Mesenchymal stem cell (in vitro differentiated cells and primary cell): ENCODE measurements around the gene ZNF570.
A peak's percentile ranks its signal among the peaks of the same experiment; 100 is the strongest.

Experiments
- DNase-seq: peaks from one replicate; pipeline ENCODE4 v3.0.0-alpha.2; 2013
- H2AFZ ChIP-seq: one replicate; pipeline ENCODE4 v1.6.1; 2013; ENCODE audit warnings: low read depth, mild to moderate bottlenecking, control low read depth, inconsistent platforms, low read length, moderate library complexity
- H2AK5ac ChIP-seq: 2 replicates; pipeline ENCODE4 v1.6.1; 2013; ENCODE audit warnings: low read length, moderate library complexity, mild to moderate bottlenecking, inconsistent platforms; ENCODE audit not compliant: severe bottlenecking
- H2BK120ac ChIP-seq: one replicate; pipeline ENCODE4 v1.6.1; 2013; ENCODE audit warnings: low read depth, mild to moderate bottlenecking, inconsistent platforms, low read length, moderate library complexity
- H2BK12ac ChIP-seq, 2 experiments: one replicate each; pipeline ENCODE4 v1.6.1; 2013; ENCODE audit warnings: inconsistent platforms in 2 of 2, low read length in 2 of 2, mild to moderate bottlenecking in 2 of 2, moderate library complexity in 2 of 2, control low read depth in 1 of 2
- H2BK15ac ChIP-seq: one replicate; pipeline ENCODE4 v1.6.1; 2013; ENCODE audit warnings: mild to moderate bottlenecking, low read depth, inconsistent platforms; ENCODE audit not compliant: poor library complexity, severe bottlenecking
- H2BK5ac ChIP-seq: 2 replicates; pipeline ENCODE4 v1.6.1; 2013; ENCODE audit warnings: low read depth, mild to moderate bottlenecking, low read length, control low read depth, inconsistent platforms; ENCODE audit not compliant: poor library complexity, severe bottlenecking
- H3K14ac ChIP-seq, 2 experiments: one replicate each; pipeline ENCODE4 v1.6.1; 2013; ENCODE audit warnings: inconsistent platforms in 2 of 2, low read length in 2 of 2, control low read depth in 1 of 2, mild to moderate bottlenecking in 1 of 2, moderate library complexity in 1 of 2
- H3K18ac ChIP-seq, 2 experiments: one replicate each; pipeline ENCODE4 v1.6.1; 2013; ENCODE audit warnings: inconsistent platforms in 2 of 2, low read length in 2 of 2, control low read depth in 1 of 2, low read depth in 1 of 2, mild to moderate bottlenecking in 1 of 2
- H3K23ac ChIP-seq, 2 experiments: one replicate each; pipeline ENCODE4 v1.6.1; 2013; ENCODE audit warnings: inconsistent platforms in 2 of 2, low read length in 2 of 2, mild to moderate bottlenecking in 2 of 2, moderate library complexity in 2 of 2, control low read depth in 1 of 2
- H3K27ac ChIP-seq: 2 replicates; pipeline ENCODE4 v1.5.1; 2013; ENCODE audit warnings: mild to moderate bottlenecking, moderate library complexity, low read length, control low read depth, inconsistent platforms; ENCODE audit not compliant: poor library complexity, severe bottlenecking
- H3K27me3 ChIP-seq, 2 experiments: 2 replicates each; pipeline versions ENCODE4 v1.6.1 to v1.7.0; 2013; ENCODE audit warnings: low read length in 2 of 2, mild to moderate bottlenecking in 2 of 2, moderate library complexity in 2 of 2, control low read depth in 1 of 2, inconsistent platforms in 1 of 2; ENCODE audit not compliant: control insufficient read depth in 1 of 2, insufficient read depth in 1 of 2
- H3K36me3 ChIP-seq, 2 experiments: 2 replicates each; pipeline versions ENCODE4 v1.6.1 to v1.7.0; 2013; ENCODE audit warnings: low read length in 2 of 2, control low read depth in 1 of 2, inconsistent platforms in 1 of 2, low read depth in 1 of 2, mild to moderate bottlenecking in 1 of 2; ENCODE audit not compliant: insufficient read depth in 2 of 2, control insufficient read depth in 1 of 2
- H3K4ac ChIP-seq, 2 experiments: one replicate each; pipeline ENCODE4 v1.6.1; 2013; ENCODE audit warnings: inconsistent platforms in 2 of 2, low read length in 2 of 2, mild to moderate bottlenecking in 2 of 2, moderate library complexity in 2 of 2, control low read depth in 1 of 2, low read depth in 1 of 2
- H3K4me1 ChIP-seq: 2 replicates; pipeline ENCODE4 v1.6.1; 2013; ENCODE audit warnings: low read depth, low read length, control low read depth; ENCODE audit not compliant: control insufficient read depth, insufficient read depth
- H3K4me2 ChIP-seq: 2 replicates; pipeline ENCODE4 v1.6.1; 2013; ENCODE audit warnings: low read length, mild to moderate bottlenecking, inconsistent platforms; ENCODE audit not compliant: poor library complexity, severe bottlenecking
- H3K4me3 ChIP-seq, 2 experiments: 2 replicates each; pipeline versions ENCODE4 v1.5.1 to v1.7.0; 2013; ENCODE audit warnings: low read length in 2 of 2, mild to moderate bottlenecking in 2 of 2, control low read depth in 1 of 2, low read depth in 1 of 2; ENCODE audit not compliant: insufficient read depth in 1 of 2
- H3K79me1 ChIP-seq: replicated peaks from 2 replicates; pipeline ENCODE4 v1.6.1; 2013; ENCODE audit warnings: mild to moderate bottlenecking, control low read depth, low read length, inconsistent platforms; ENCODE audit not compliant: poor library complexity, severe bottlenecking
- H3K9ac ChIP-seq: 2 replicates; pipeline ENCODE4 v1.7.0; 2013; ENCODE audit warnings: mild to moderate bottlenecking, low read length, moderate library complexity
- H3K9me3 ChIP-seq: 2 replicates; pipeline ENCODE4 v1.7.0; 2013; ENCODE audit warnings: mild to moderate bottlenecking, low read length; ENCODE audit not compliant: control insufficient read depth
- H4K8ac ChIP-seq: one replicate; pipeline ENCODE4 v1.6.1; 2013; ENCODE audit warnings: inconsistent platforms, mild to moderate bottlenecking, low read length, moderate library complexity
- H4K91ac ChIP-seq: one replicate; pipeline ENCODE4 v1.6.1; 2013; ENCODE audit warnings: mild to moderate bottlenecking, low read length, inconsistent platforms
- WGBS: methylation state at CpG from one replicate; pipeline ENCODE4 v1.1.7; 2013; ENCODE audit warnings: mixed read lengths; 5-methylcytosine and 5-hydroxymethylcytosine counted together

Gene ZNF570

DNA sequence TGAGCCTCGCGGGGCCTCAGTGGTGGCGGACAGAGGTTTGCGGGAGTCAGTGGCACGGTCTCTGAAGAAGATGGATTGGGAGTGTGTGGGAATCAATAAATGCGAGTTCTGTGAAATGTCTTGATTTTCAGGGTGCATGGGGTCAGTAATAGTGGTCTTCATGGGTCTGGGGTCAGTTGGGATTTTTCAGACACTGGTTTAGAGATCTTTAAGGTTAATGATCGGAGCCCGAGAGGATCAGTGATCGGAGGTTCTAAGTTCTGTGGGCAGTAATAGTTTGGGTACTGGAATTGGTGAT, 38.0 kb downstream of the ZNF570 start:
- H2BK5ac ChIP-seq = no peak overlapping the region
- no peak overlapping the region for H2AK5ac ChIP-seq
- peak overlapping the region; percentile 83 for H2AFZ ChIP-seq
- H3K79me1 ChIP-seq = no peaks in the 10 kb centered on the region
- 3% methylated on average over 9 of the region's 9 CpGs for WGBS
- no peak overlapping the region for H3K23ac ChIP-seq
- H3K27me3 ChIP-seq = no peaks in the 10 kb centered on the region
- H3K4me1 ChIP-seq = peaks cover 1% of the 10 kb centered on the region
- no peak overlapping the region for H4K91ac ChIP-seq
- H3K4me2 ChIP-seq = peak overlapping the region; percentile 59
- DNase-seq = no peak
- H3K36me3 ChIP-seq = peaks cover 0 to 10% of the 10 kb centered on the region in 2 experiments
- H3K18ac ChIP-seq = peak overlapping the region; percentile 40 to 67
- no peak overlapping the region for H2BK120ac ChIP-seq
- peak overlapping the region in 1 of 2 experiments; percentile 23 for H3K14ac ChIP-seq
- H3K4me3 ChIP-seq = peak overlapping the region; percentile 54 to 65
- no peak overlapping the region for H2BK12ac ChIP-seq
- peak overlapping the region; percentile 20 for H4K8ac ChIP-seq
- peaks cover 75% of the 10 kb centered on the region for H3K9me3 ChIP-seq
- no peak overlapping the region for H3K27ac ChIP-seq
- peak overlapping the region; percentile 88 for H3K9ac ChIP-seq
- peak overlapping the region; percentile 0 to 3 for H3K4ac ChIP-seq
- no peak overlapping the region for H2BK15ac ChIP-seq

DNA sequence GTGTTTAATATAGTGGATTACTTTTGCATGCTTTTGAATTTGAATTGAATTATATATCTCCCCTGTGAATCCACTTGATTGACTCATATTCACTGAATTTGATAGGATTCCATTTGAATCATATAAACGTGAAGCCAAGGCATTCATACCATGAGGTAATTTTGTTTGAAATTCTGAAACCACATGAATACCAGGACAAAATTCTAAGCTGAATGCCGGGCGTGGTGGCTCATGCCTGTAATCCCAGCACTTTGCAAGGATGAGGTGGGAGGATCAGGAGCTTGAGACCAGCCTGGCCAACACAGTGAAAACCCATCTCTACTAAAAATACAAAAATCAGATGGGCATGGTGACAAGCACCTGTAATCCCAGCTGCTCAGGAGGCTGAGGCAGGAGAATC, 42.0 kb downstream of the ZNF570 start:
- H3K23ac ChIP-seq = no peak overlapping the region
- H3K4me2 ChIP-seq = no peak overlapping the region
- H3K9me3 ChIP-seq = peaks cover 70% of the 10 kb centered on the region
- WGBS = 100% methylated on average over 3 of the region's 3 CpGs
- H2BK5ac ChIP-seq = no peak overlapping the region
- H4K91ac ChIP-seq = no peak overlapping the region
- H3K4ac ChIP-seq = no peak overlapping the region
- no peak overlapping the region for H2AK5ac ChIP-seq
- H3K79me1 ChIP-seq = no peaks in the 10 kb centered on the region
- peaks cover 1% of the 10 kb centered on the region for H3K4me1 ChIP-seq
- H2BK120ac ChIP-seq = no peak overlapping the region
- no peak overlapping the region for H3K27ac ChIP-seq
- no peak overlapping the region for H3K9ac ChIP-seq
- H3K18ac ChIP-seq = no peak overlapping the region
- H3K14ac ChIP-seq = no peak overlapping the region
- H3K27me3 ChIP-seq = no peaks in the 10 kb centered on the region
- no peak overlapping the region for H2BK12ac ChIP-seq
- no peak overlapping the region for H3K4me3 ChIP-seq
- DNase-seq = no peak
- H2BK15ac ChIP-seq = no peak overlapping the region
- no peak overlapping the region for H2AFZ ChIP-seq
- peaks cover 0 to 12% of the 10 kb centered on the region in 2 experiments for H3K36me3 ChIP-seq
- no peak overlapping the region for H4K8ac ChIP-seq

DNA sequence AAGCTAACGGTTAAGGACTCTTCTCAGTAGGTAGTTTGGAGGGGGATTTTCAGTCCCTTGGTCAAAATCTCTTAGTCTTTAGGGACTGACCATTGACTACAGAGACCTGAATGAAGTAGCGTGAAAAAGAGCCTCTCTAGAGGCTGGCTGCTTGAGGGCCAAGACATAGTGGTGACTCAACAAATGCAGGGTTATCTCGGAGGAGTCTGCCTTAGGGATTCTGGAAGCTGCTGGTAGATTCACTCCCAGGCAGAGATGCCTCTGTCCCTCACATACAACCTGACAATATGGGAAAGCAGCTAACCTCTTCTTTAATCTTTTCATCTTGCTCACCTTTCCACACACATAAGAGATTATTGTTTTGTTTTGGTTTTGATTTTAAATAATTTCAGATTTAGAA, 42.7 kb downstream of the ZNF570 start:
- H2BK15ac ChIP-seq = no peak overlapping the region
- 94% methylated on average over 3 of the region's 3 CpGs for WGBS
- peaks cover 0 to 12% of the 10 kb centered on the region in 2 experiments for H3K36me3 ChIP-seq
- no peak overlapping the region for H2AFZ ChIP-seq
- no peak overlapping the region for H3K4me3 ChIP-seq
- no peak overlapping the region for H3K23ac ChIP-seq
- no peaks in the 10 kb centered on the region for H3K79me1 ChIP-seq
- peaks cover 1% of the 10 kb centered on the region for H3K4me1 ChIP-seq
- H3K4ac ChIP-seq = no peak overlapping the region
- no peak overlapping the region for H2BK120ac ChIP-seq
- no peak overlapping the region for H4K91ac ChIP-seq
- no peak overlapping the region for H3K4me2 ChIP-seq
- H2BK5ac ChIP-seq = no peak overlapping the region
- no peak overlapping the region for H3K18ac ChIP-seq
- no peak for DNase-seq
- H3K27me3 ChIP-seq = no peaks in the 10 kb centered on the region
- no peak overlapping the region for H2AK5ac ChIP-seq
- no peak overlapping the region for H3K9ac ChIP-seq
- H3K9me3 ChIP-seq = peaks cover 66% of the 10 kb centered on the region
- H3K14ac ChIP-seq = no peak overlapping the region
- no peak overlapping the region for H2BK12ac ChIP-seq
- no peak overlapping the region for H3K27ac ChIP-seq
- no peak overlapping the region for H4K8ac ChIP-seq

DNA sequence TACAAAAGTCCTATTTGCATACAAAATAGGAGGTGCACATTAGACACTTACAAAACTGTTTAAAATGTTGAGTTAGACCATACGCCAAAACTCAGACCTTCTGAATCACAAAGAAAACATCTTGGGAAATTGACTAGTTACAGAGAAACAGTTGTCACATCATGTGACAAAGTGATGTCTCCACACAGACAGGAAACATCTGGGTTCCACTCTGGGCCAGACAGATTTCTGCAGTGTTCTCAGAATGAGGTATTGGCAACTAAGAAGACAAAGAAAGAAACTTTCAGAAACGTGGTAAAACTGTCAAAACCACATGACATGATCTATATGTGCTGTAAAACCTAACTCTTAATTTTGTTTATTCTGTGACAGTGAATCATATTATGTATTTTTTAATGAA, 44.2 kb downstream of the ZNF570 start:
- DNase-seq = no peak
- Histone ChIP-seq H3K14ac (no peak overlapping the region), H3K23ac (no peak overlapping the region), H2BK15ac (no peak overlapping the region), H3K18ac (no peak overlapping the region), H3K27me3 (no peaks in the 10 kb centered on the region), H4K91ac (no peak overlapping the region), H3K79me1 (no peaks in the 10 kb centered on the region), H2BK120ac (no peak overlapping the region), H3K9me3 (peaks cover 62% of the 10 kb centered on the region), H3K36me3 (peaks cover 0 to 13% of the 10 kb centered on the region in 2 experiments), H3K9ac (no peak overlapping the region), H3K4me2 (no peak overlapping the region), H2BK5ac (no peak overlapping the region), H4K8ac (no peak overlapping the region), H3K4me3 (peak overlapping the region in 1 of 2 experiments; percentile 15), H3K4me1 (no peaks in the 10 kb centered on the region), H2AFZ (no peak overlapping the region), H2AK5ac (no peak overlapping the region), H3K27ac (no peak overlapping the region), H3K4ac (no peak overlapping the region), H2BK12ac (no peak overlapping the region)
- WGBS = 87% methylated on average over 1 of the region's 2 CpGs
